CD4-positive, alpha-beta T cell (primary cell): Measurements from ENCODE around the gene MON2. TPM values are rescaled to one million over a fixed set of nuclear protein-coding genes. Genes with fewer than 3 reads are reported as not detected.

Experiments used
- ATAC-seq: fragments of 200-7000 bp; cut with Tn5 transposase; one replicate; pipeline ENCODE4 v1.10.0; 2022; ENCODE audit warnings: mild to moderate bottlenecking; ENCODE audit not compliant: poor library complexity
- CTCF ChIA-PET: fragments of 350-600 bp; sonication (Branson Sonifier 250); formaldehyde crosslinking; loops from one replicate; lab custom pipeline; 2021; ENCODE audit warnings: antibody characterized with exemption, inconsistent platforms; lab: Charles Lee
- POLR2A ChIA-PET: fragments of 350-600 bp; sonication (Branson Sonifier 250); formaldehyde crosslinking; loops from one replicate; lab custom pipeline; 2021; ENCODE audit warnings: antibody characterized with exemption, inconsistent platforms; lab: Charles Lee
- DNase-seq, 14 experiments: peaks; one replicate each; pipeline ENCODE4 v3.0.0-alpha.2; 2013 to 2020; ENCODE audit warnings: mixed read lengths in 2 of 14
- H3K27ac ChIP-seq, 2 donors: one replicate each; pipeline versions ENCODE4 v1.5.1 to v1.7.0; 2013; ENCODE audit warnings: low read length in 2 of 2, low read depth in 1 of 2, mild to moderate bottlenecking in 1 of 2
- H3K27me3 ChIP-seq, 2 experiments: 1 replicate in 1 of 2; 2 replicates in 1 of 2; pipeline versions ENCODE4 v1.6.1 to v1.7.0; 2013; ENCODE audit warnings: low read length in 2 of 2, control low read depth in 1 of 2, mild to moderate bottlenecking in 1 of 2, moderate library complexity in 1 of 2; ENCODE audit not compliant: insufficient read depth in 2 of 2, control insufficient read depth in 1 of 2
- H3K36me3 ChIP-seq: one replicate; pipeline ENCODE4 v1.6.1; 2013; ENCODE audit warnings: low read length, control low read depth; ENCODE audit not compliant: insufficient read depth
- H3K4me1 ChIP-seq: one replicate; pipeline ENCODE4 v1.6.1; 2013; ENCODE audit warnings: low read length, control low read depth; ENCODE audit not compliant: insufficient read depth
- H3K4me3 ChIP-seq: one replicate; pipeline ENCODE4 v1.5.1; 2013; ENCODE audit warnings: mild to moderate bottlenecking, low read length, moderate library complexity
- H3K9me3 ChIP-seq, 2 experiments: 1 replicate in 1 of 2; 2 replicates in 1 of 2; pipeline versions ENCODE4 v1.6.1 to v1.7.0; 2013; ENCODE audit warnings: low read length in 2 of 2, mild to moderate bottlenecking in 2 of 2, control low read depth in 1 of 2, moderate library complexity in 1 of 2; ENCODE audit not compliant: control insufficient read depth in 1 of 2, insufficient read depth in 1 of 2
- H3K27ac Mint-ChIP-seq: one replicate; pipeline ENCODE4 v1.8.0; 2020; ENCODE audit warnings: mixed read lengths
- H3K27me3 Mint-ChIP-seq: one replicate; pipeline ENCODE4 v1.8.0; 2021; ENCODE audit warnings: mixed read lengths
- H3K36me3 Mint-ChIP-seq: one replicate; pipeline ENCODE4 v1.8.0; 2021; ENCODE audit warnings: low read depth, mixed read lengths
- H3K4me1 Mint-ChIP-seq: one replicate; pipeline ENCODE4 v1.8.0; 2021; ENCODE audit warnings: low read depth, mixed read lengths
- H3K4me3 Mint-ChIP-seq: one replicate; pipeline ENCODE4 v1.8.0; 2020; ENCODE audit warnings: mild to moderate bottlenecking, mixed read lengths
- H3K9me3 Mint-ChIP-seq: one replicate; pipeline ENCODE4 v1.8.0; 2020; ENCODE audit warnings: mixed read lengths
- intact Hi-C, 2 experiments: fragments of 100-400 bp; cut with DNase I in 1 of 2; cut with micrococcal nuclease in 1 of 2; formaldehyde crosslinking; loops; one replicate each; pipeline versions ENCODE4 v1.15.1 to v1.9.0; 2023 to 2025; cut with DNase I, micrococcal nuclease
- total RNA-seq, 174 experiments: library from RNA in 2 of 174; stranded (reverse) in 2 of 174; gene quantifications; one replicate each; pipeline ENCODE4 v1.2.3 and lab custom pipeline; 2021 to 2026
- TF ChIP-seq, protein P1 (sequence below): fragments of 200-600 bp; IDR thresholded peaks from one replicate; pipeline ENCODE4 v1.8.0; 2022; ENCODE audit warnings: antibody characterized with exemption, mild to moderate bottlenecking

MON2 gene
- total RNA-seq, 2 experiments from 2014 or later = 51.8 to 52.6 TPM

GRCh38 chr12:62436164-62436503, 30.5 kb upstream of the MON2 start:
- peaks cover 19% of the 10 kb centered on the region for H3K4me1 ChIP-seq
- H3K9me3 Mint-ChIP-seq = peaks cover 1% of the 10 kb centered on the region
- intact Hi-C loops = loop anchor here in 1 of 2 experiments (5.0 kb wide), 1 partner anchor 376 kb away; no protein-coding TSS in a partner anchor
- no peak overlapping the region for H3K27ac ChIP-seq
- CTCF ChIA-PET = interaction anchor here (1.1 kb wide), 1 partner anchor 29 kb away, joined by 3 read pairs; no protein-coding TSS in a partner anchor
- peak in 1 of 14 experiments; percentile 12 for DNase-seq
- peaks cover 0 to 6% of the 10 kb centered on the region in 2 experiments for H3K9me3 ChIP-seq
- no peaks in the 10 kb centered on the region for H3K36me3 ChIP-seq
- peak overlapping the region; percentile 52 for H3K4me3 ChIP-seq
- peaks cover 0 to 18% of the 10 kb centered on the region in 2 experiments for H3K27me3 ChIP-seq
- POLR2A ChIA-PET = interaction anchor here (1.3 to 1.9 kb wide), 3 partner anchors 30 to 167 kb away, joined by 3 to 9 read pairs (median 6); partner anchors contain the start of gene MON2
- no peak for ATAC-seq
- H3K4me1 Mint-ChIP-seq = peaks cover 15% of the 10 kb centered on the region
- H3K4me3 Mint-ChIP-seq = peak overlapping the region; percentile 26
- no peak overlapping the region for H3K27ac Mint-ChIP-seq
- TF ChIP-seq, protein P1, sequence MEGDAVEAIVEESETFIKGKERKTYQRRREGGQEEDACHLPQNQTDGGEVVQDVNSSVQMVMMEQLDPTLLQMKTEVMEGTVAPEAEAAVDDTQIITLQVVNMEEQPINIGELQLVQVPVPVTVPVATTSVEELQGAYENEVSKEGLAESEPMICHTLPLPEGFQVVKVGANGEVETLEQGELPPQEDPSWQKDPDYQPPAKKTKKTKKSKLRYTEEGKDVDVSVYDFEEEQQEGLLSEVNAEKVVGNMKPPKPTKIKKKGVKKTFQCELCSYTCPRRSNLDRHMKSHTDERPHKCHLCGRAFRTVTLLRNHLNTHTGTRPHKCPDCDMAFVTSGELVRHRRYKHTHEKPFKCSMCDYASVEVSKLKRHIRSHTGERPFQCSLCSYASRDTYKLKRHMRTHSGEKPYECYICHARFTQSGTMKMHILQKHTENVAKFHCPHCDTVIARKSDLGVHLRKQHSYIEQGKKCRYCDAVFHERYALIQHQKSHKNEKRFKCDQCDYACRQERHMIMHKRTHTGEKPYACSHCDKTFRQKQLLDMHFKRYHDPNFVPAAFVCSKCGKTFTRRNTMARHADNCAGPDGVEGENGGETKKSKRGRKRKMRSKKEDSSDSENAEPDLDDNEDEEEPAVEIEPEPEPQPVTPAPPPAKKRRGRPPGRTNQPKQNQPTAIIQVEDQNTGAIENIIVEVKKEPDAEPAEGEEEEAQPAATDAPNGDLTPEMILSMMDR = no peak
- H3K36me3 Mint-ChIP-seq = no peaks in the 10 kb centered on the region
- peaks cover 35% of the 10 kb centered on the region for H3K27me3 Mint-ChIP-seq

- peaks cover 24% of the 10 kb centered on the region for H3K27me3 Mint-ChIP-seq
- no peak overlapping the region for H3K27ac Mint-ChIP-seq
- POLR2A ChIA-PET = interaction anchor here (0.6 to 0.8 kb wide), 2 partner anchors 28 to 29 kb away, joined by 3 to 4 read pairs; no protein-coding TSS in a partner anchor
These were observed 28.4 kb upstream of the MON2 start for GRCh38 chr12:62438098-62438692.

GRCh38 chr12:62446754-62447452, 19.7 kb upstream of the MON2 start:
- DNase-seq (no peak), ATAC-seq (no peak)
- Mint-ChIP-seq H3K4me1 (no peaks in the 10 kb centered on the region), H3K27me3 (no peaks in the 10 kb centered on the region), H3K9me3 (peaks cover 16% of the 10 kb centered on the region), H3K4me3 (no peak overlapping the region), H3K27ac (no peak overlapping the region), H3K36me3 (peaks cover 4% of the 10 kb centered on the region)
- H3K4me3 ChIP-seq = no peak overlapping the region
- H3K36me3 ChIP-seq = no peaks in the 10 kb centered on the region
- ChIA-PET POLR2A (interaction anchor here (0.6 kb wide), 1 partner anchor 19 kb away, joined by 3 read pairs; no protein-coding TSS in a partner anchor), CTCF (interaction anchor here (0.9 to 1.1 kb wide), 2 partner anchors 9 to 159 kb away, joined by 3 read pairs; no protein-coding TSS in a partner anchor)
- no peaks in the 10 kb centered on the region for H3K4me1 ChIP-seq
- H3K9me3 ChIP-seq = peaks cover 8 to 31% of the 10 kb centered on the region in 2 experiments
- H3K27me3 ChIP-seq = no peaks in the 10 kb centered on the region
- H3K27ac ChIP-seq = no peak overlapping the region
- TF ChIP-seq, protein P1 = no peak
- intact Hi-C loops = no loop called here

More at GRCh38 chr12:62438098-62438692, 28.4 kb upstream of the MON2 start:
- intact Hi-C loops = loop anchor here (1.0 to 5.0 kb wide), 5 partner anchors 87 to 374 kb away; no protein-coding TSS in a partner anchor
- CTCF ChIA-PET = interaction anchor here (0.6 to 2.0 kb wide), 12 partner anchors 8 to 362 kb away, joined by 3 to 6 read pairs (median 3); partner anchors contain the start of gene MON2
- Mint-ChIP-seq H3K36me3 (no peaks in the 10 kb centered on the region), H3K4me1 (peaks cover 15% of the 10 kb centered on the region), H3K9me3 (peaks cover 16% of the 10 kb centered on the region), H3K4me3 (no peak overlapping the region)
- ATAC-seq (no peak), DNase-seq (peak; percentile 10 to 73 (median 42))
- Histone ChIP-seq H3K27ac (no peak overlapping the region), H3K27me3 (peaks cover 0 to 18% of the 10 kb centered on the region in 2 experiments), H3K9me3 (peaks cover 6% of the 10 kb centered on the region in 2 experiments), H3K4me3 (no peak overlapping the region), H3K4me1 (peaks cover 19% of the 10 kb centered on the region), H3K36me3 (no peaks in the 10 kb centered on the region)
- TF ChIP-seq, protein P1 = peak; percentile 75
